Measurements from ENCODE around the gene GPALPP1. TPM values are rescaled to one million over a fixed set of nuclear protein-coding genes. Genes with fewer than 3 reads are reported as not detected.
"Not testable (repeated sequence)": the region's sequence is repeated elsewhere in the genome, so short reads cannot be mapped to it uniquely, and the experiment has no call there.

The GPALPP1 gene
- total RNA-seq, 1 donor from 2014 or later: 7.4 TPM

DNA sequence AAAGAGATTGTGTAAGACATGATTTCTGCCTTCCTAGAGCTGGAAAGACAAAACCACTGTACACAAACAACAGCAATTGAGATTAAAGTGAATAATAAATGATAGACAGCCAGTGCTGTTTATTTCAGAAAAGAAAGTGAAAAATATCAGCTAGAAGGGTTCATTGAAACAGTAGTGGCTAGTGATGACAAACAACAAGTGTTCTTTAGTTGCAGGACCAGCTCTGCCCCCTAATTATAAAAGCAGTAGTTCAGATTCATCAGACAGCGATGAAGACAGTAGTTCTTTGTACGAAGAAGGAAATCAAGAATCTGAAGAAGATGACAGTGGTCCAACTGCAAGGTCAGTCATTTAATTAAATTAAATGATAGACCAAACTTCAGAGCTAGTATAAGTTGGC lies 14.8 kb downstream of the GPALPP1 start:
- no peak for DNase-seq (ENCODE audit: low spot score)
- ATAC-seq: no peak

DNA sequence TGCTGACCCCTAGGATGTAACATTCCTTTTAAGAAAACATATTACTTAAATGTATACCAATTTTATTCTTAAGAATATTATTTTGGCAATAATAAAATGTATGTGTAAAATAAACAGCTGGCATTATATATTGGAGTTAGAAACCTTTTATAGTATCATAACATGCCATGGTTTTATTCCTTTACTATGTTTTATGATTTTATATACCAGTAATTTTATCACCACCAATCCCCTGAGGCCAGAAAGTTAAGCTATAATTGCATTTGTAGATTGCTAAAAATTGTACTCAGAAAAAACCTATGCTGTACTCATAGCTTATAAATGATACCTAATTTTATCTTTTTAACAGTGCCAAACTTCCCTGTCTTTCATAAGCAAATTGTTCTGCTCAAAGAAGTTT lies 17.9 kb downstream of the GPALPP1 start:
- DNase-seq (ENCODE audit: low spot score) (no peak), ATAC-seq (no peak)

GRCh38 chr13:45007823-45008222 lies 18.5 kb downstream of the GPALPP1 start:
- no peak for DNase-seq (ENCODE audit: low spot score)
- ATAC-seq: no peak

DNA sequence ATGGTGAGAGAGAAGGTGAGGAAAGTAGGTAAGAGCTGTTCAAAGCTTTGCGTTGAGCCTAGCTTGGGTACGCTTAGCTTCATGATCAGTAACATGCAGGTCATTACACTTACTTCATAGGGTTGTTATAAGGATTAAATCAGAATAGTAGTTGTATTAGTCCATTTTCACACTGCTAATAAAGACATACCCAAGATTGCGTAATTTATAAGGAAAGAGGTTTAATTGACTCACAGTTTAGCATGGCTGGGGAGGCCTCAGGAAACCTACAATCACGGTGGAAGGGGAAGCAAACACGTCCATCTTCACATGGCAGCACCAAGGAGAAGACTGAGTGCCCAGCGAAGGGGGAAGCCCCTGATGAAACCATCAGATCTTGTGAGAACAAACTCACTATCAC lies 21.9 kb downstream of the GPALPP1 start:
- no peak for ATAC-seq
- DNase-seq (ENCODE audit: low spot score): no peak

DNA sequence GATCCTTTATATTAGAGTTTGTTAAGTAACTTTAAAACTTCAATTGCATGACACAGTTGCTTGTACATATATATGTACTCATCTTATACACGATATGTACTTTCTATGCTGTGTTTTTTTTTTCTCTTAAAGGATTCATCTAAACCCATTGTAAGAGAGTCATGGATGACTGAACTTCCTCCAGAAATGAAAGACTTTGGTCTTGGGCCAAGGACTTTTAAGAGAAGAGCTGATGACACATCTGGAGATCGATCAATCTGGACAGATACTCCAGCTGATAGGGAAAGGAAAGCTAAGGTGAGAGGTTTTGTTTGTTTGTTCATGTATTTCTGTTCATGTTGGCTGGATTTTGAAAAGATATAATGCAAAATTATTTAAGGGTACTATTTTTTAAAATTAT lies 26.0 kb downstream of the GPALPP1 start:
- ATAC-seq: no peak
- no peak for DNase-seq (ENCODE audit: low spot score)

GRCh38 chr13:45016792-45017425 lies 27.6 kb downstream of the GPALPP1 start:
- DNase-seq (ENCODE audit: low spot score): no peak
- ATAC-seq: no peak

DNA sequence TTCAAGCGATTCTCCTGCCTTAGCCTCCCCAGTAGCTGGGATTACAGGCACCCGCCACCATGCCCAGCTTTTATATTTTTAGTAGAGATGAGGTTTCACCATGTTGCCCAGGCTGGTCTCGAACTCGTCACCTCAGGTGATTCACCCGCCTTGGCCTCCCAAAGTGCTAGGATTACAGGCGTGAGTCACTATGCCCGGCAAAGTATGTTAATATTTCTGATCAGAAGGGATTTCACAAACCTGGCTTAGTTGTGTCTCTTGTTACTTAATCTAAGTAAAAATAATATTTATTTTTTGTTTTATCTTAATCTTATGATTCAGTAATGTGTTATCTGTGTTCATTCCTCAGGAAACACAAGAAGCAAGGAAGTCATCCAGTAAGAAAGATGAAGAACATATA lies 30.6 kb downstream of the GPALPP1 start:
- DNase-seq (ENCODE audit: low spot score); ATAC-seq: not testable (repeated sequence)

GRCh38 chr13:45021250-45021649 lies 31.9 kb downstream of the GPALPP1 start:
- no peak for ATAC-seq
- no peak for DNase-seq (ENCODE audit: low spot score)

DNA sequence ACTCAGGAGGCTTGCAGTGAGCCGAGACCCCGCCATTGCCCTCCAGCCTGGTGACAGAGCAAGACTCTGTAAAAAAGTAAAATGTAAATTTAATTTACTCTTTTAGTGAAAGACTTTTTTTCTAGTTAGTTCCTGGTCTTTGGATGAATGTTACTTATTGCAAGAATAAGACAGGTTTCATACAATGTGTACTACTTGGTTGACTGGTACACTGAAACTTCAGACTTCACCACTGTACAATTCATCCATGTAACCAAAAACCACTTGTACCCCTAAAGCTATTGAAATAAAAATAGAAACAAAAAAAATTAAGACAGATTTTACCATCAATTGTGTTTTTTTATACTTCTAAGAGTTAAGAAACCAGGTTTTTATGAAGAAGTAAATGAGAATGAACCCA lies 35.5 kb downstream of the GPALPP1 start:
- no peak for DNase-seq (ENCODE audit: low spot score)
- no peak for ATAC-seq

- ATAC-seq (no peak), DNase-seq (ENCODE audit: low spot score) (no peak)
Measured at GRCh38 chr13:45034342-45034741, 45.0 kb downstream of the GPALPP1 start.

- DNase-seq (ENCODE audit: low spot score) (no peak), ATAC-seq (no peak)
Measured at GRCh38 chr13:45036206-45036605, 46.9 kb downstream of the GPALPP1 start.

GRCh38 chr13:45040173-45040572 lies 50.8 kb downstream of the GPALPP1 start:
- no peak for ATAC-seq

DNA sequence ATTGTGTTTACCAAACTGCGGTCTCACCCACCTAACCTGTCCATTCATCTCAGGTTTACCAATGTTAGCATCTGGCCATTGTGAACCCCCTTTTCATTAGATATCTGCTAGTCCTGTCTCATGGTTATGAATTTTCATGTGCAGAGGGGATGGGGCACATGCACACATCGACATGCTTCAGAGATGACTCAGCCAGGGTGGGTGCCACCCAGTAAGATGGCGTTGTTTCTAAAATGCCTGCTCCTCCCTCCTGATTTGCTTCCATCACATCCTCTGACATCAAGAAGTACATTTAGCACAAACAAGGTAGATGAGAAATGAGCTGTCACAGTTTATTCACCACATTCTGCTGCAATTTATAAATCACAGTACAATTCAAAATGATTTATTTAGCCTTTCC lies 51.3 kb downstream of the GPALPP1 start:
- DNase-seq (ENCODE audit: low spot score) (no peak), ATAC-seq (no peak)

More at GRCh38 chr13:45040173-45040572, 50.8 kb downstream of the GPALPP1 start:
- no peak for DNase-seq (ENCODE audit: low spot score)

DNA sequence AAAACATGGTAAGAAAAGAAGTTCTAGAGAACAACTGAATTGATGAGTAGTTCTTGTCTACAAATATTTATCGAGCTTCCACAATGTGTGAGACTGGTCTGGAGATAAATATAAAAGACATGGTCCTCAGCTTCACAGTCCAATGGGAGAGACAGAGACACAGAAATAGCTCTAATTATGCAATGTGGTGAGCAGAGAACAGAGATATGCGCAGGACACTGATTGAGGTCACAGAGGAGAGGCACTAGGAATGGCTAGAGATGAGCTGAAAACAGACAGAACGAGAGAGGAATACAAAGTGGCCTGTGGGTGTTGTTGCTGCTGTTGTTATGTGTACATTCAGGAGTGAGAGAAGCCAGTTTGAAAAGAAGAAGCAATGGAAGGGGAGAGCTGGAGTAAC lies 53.2 kb downstream of the GPALPP1 start:
- DNase-seq (ENCODE audit: low spot score) (no peak), ATAC-seq (no peak)

DNA sequence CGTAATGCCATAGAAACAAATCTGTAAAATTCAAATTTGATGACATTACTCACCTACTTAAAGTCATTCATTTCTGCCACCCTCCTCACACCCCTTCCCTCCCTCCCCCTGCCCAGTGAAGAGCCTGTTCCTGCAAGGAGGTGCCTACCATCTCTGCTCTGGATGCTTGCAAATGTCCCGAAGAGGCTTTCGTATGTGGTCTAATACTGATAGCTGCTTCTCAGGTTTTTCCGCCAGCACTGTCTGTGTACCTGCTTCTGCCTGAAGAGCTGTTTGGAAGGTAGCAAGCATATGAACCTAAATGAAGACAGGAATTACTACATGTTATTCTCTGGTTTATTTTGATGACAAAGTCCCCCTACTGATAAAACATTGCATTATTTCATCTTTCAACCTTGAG lies 57.1 kb downstream of the GPALPP1 start:
- ATAC-seq: peak; percentile 32
- DNase-seq (ENCODE audit: low spot score): no peak

GRCh38 chr13:45047394-45048310 lies 58.3 kb downstream of the GPALPP1 start:
- peak; percentile 70 for DNase-seq (ENCODE audit: low spot score)
- peak; percentile 99 for ATAC-seq

DNA sequence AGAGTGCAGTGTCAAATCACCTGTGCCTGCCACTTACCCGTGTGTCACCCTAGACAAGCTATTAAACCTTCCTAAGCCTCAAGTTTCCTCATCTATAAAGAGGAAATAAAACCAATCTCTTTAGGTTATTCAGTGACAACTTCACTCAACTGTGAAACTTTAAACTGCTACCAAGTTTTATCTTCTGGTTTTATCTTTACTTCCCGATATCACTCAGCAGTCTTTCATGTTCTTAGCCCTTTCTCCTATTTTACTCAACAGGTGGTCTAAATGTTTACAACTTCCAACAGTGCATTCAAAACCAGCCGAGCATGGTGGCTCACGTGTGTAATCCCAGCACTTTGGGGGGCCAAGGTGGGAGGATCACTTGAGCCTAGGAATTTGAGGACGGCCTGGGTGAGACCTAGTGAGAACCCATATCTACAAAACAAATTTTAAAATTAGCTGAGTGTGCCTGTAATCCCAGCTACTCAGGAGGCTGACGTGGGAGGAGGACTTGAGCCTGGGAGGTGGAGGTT lies 59.6 kb downstream of the GPALPP1 start:
- DNase-seq (ENCODE audit: low spot score) (no peak), ATAC-seq (no peak)

DNA sequence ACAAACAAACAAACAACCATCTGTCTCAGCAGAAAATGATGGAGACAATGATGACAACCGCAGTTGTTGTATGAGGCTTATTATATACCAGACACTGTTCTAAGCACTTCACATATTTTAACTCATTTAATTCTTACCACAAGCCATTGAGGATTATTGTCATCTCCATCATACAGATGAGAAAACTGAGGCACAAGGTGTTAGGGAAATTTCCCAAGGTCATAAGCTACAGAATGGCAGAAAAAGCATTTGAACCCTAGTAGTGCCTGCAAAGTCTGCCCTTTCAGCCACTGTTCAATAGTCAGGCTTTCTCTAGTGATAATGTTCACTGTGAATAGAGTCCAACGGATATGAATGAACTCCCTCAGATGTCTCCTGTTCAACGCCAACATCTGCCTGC lies 60.1 kb downstream of the GPALPP1 start:
- no peak for ATAC-seq

GRCh38 chr13:45051315-45051714 lies 62.0 kb downstream of the GPALPP1 start:
- no peak for DNase-seq (ENCODE audit: low spot score)
- no peak for ATAC-seq

More for the DNA sequence above, 60.1 kb downstream of the GPALPP1 start:
- no peak for DNase-seq (ENCODE audit: low spot score)

- no peak for DNase-seq (ENCODE audit: low spot score)
- ATAC-seq: no peak
Measured at GRCh38 chr13:45055198-45055901, 66.0 kb downstream of the GPALPP1 start.

- DNase-seq (ENCODE audit: low spot score): no peak
- no peak for ATAC-seq
Measured at GRCh38 chr13:45055902-45056648, 66.7 kb downstream of the GPALPP1 start.

Data from left lobe of liver (tissue), 2 donors.